AG08395 (cell line): ENCODE measurements around the gene API5.

ENCODE experiments used
- DNase-seq: peaks from one replicate; pipeline ENCODE4 v3.0.0; 2012; ENCODE audit warnings: mixed read lengths, low spot score

API5 gene

GRCh38 chr11:43359422-43359818 is 47.6 kb downstream of the API5 start:
- DNase-seq, result peak; percentile 35

DNA sequence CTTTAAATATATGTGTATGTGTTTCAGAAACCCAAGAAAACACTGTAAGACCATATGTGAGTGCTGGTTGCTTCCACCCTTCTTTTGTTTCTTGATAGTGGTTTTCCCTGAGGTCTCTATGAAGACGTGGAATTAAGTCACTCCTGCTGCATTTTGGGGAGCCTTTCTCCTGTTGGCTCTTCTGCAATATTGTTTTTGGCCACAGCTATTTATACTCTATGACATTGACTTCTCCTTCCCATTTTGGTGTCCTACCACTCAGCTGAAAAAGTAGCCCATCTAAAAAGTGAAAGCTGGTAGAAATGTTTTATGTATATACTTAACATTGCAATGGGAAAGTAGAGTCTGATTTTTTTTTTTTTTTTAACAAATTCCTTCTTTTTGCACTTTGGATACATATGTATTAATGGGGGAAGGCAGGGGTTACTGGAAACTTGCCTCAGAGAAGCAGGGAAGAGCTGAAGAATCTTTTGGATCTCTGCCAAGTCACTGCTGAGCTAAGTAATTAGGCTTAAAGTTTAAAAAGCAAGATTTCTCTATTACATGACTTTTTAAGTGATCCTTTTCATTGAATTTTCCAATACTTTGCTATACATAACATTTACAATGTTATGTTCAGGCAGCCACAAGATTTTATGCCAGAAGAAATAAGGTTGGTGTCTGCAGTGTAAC is 48.7 kb downstream of the API5 start:
- no peak for DNase-seq

DNA sequence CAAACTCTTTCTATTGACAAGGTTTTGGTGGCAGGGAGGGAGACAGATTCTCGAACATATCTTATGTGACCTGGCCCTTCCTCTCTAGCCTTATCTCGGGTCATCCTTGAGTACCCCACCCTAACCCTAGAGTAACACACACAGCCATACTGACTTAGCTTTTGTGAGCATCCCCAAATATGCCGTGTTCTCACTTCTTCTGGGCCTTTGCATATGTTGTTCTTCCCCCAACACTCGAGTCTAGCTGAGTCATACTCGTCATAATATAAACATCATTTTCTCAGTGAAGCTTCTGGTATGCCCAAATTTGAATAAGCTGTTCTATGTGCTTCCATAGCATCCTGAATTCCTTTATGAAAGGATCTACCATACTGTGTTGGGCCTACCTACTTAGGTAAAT is 54.9 kb downstream of the API5 start:
- peak; percentile 14 for DNase-seq

GRCh38 chr11:43367382-43368178 is 55.8 kb downstream of the API5 start:
- DNase-seq, result no peak

GRCh38 chr11:43376065-43376464 is 64.3 kb downstream of the API5 start:
- DNase-seq, result no peak

- DNase-seq, result peak; percentile 54
Observed at GRCh38 chr11:43376594-43376993, 64.8 kb downstream of the API5 start.

- no peak for DNase-seq
Observed at GRCh38 chr11:43377389-43377788, 65.6 kb downstream of the API5 start.

DNA sequence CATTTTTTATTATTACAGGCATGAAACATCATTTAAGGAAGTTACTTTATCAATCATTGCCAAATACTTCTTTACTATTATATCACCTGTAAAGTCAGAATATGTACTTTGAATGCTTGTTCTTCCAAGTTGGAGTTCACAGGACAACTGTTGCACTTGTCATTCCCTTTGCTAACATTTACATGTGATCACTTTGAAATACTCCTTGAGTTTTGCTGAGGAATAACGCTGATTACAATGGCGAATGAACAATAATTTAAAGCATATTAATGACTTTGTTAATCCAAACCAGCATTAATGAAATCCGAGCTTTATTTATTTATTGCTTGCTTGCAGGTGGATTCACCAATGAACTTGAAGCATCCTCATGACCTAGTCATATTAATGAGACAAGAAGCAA is 67.1 kb downstream of the API5 start:
- DNase-seq, result no peak

- no peak for DNase-seq
Observed at GRCh38 chr11:43381802-43382201, 70.0 kb downstream of the API5 start.

DNA sequence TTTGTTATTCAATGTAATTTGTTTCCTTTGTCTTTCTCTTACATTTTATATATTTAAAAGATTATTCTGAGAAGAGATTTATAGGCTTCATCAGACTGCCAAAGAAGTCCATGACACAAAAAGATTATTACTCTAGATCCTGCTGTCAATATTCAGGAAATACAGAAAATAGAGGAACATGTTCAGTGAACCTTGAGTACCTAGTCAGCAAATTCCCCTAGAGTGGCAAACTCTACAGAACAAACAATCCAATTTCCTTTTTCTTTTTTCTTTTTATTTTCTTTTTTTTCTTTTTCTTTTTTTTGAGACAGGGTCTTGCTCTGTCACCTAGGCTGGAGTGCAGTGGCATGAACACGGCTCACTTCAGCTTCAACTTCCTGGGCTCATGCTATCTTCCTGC is 70.8 kb downstream of the API5 start:
- DNase-seq, result no peak

- no peak for DNase-seq
Observed at GRCh38 chr11:43384393-43384792, 72.6 kb downstream of the API5 start.

DNA sequence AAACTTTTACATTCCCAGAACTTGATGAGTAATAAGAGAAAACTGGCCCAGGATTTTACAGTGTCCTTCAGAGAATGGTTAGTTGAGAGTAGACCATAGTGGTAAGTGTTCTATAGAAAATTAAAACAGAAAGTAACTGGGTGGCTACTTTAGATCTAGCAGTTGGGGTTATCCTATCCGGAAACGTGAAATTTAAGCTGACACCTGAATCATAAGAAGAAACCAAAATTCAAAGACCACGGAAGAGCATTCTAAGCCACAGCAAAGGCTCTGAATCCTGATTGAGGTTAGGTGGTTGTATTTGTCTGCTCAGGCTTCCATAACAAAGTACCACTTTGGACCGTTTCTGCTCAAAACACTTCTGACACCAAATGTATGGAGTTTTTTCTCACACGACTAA is 80.9 kb downstream of the API5 start:
- no peak for DNase-seq

- no peak for DNase-seq
Observed at GRCh38 chr11:43393765-43394355, 82.1 kb downstream of the API5 start.
